ENCODE results near the gene PNPLA5.

The PNPLA5 gene

DNA sequence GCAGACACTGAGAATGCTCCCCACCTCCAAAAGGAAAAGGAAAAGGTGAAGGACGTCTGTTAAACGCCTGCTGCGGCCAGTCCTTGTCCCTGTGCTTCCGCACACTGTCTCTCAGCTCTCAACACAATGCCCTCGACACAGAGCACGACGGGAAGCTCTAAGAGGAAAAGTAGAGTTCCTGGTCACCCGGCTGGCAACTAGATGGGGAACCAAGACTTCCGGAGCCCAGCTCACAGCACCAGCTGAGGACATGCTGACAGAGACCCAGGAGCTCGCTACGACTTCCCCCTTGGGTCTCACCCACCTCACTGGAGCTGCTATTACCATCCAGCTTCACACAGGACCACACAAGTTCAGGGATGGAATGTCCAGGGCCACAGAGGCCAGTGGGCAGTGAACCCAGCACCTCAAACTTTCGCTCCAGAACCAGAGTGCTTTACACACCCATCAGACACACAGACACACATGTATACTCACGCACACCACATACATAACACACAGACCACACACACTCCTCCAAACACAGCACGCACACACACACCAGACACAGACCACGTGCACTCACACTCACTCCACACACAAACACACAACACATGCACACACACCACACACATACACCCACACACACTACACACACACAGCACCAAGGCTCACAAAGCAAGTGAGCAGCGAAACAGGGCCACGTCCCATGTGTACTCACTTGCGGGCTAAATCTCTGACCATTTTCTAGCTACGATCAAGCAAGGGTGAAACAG, 39.1 kb downstream of the PNPLA5 start:
- no peak for DNase-seq

DNA sequence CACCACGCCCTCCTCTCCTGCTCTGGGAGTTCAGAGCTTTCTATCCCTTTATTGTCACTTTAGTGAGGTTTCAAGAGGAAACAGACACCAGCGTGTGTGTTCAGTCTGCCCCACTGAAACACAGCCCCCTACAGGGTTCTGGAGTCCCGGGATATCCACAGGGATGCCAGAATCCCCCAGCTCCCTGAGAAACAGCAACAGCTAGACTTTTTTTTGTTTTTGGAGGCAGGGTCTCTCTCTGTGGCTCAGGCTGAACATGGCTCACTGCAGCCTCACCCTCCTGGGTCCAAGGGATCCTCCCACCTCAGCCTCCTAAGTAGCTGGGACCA, 39.9 kb downstream of the PNPLA5 start:
- DNase-seq, result no peak

DNA sequence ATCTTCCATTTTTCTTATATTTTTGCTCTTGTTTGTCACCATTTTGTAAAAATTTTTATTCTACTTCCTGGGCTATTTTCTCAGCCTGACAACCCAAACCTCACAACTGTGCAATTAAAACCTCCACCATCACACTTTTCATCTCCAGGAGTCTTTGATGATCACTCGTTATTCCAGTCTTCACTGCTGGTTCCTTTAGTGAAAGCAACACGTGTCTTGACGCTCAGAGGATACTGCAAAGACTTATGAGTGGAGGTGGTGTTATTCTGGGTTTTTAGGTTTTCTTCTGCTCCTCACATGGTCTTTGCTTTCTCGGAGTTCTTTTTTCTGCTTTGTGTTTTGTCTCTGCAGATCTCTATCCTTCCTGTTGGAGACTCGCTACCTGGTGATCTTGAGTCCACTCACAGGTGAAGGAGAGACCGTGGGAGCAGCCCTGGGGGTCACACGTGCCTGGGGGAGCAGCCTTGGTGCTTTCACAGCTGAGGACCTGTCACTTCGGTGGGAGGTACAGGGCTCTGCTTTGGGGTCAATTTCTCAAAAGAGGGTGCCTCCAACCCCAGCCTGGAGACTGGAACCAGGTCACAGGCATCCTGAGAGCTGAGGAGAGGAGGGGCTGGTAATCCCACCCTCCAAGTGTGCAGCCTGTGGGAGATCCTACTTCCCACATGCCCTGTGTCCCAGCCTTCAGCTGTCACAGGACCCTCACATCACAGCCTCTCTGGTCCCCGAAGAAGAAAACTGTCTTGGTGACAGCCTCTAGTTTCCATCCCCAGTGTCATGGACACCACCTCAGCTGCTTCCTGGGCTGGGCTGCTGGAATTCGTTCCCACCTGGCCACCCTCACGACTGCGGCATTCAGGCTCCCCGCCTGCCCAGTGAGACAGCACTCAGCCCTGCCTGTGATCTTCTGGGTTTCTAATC, 40.5 kb downstream of the PNPLA5 start:
- no peak for DNase-seq

DNA sequence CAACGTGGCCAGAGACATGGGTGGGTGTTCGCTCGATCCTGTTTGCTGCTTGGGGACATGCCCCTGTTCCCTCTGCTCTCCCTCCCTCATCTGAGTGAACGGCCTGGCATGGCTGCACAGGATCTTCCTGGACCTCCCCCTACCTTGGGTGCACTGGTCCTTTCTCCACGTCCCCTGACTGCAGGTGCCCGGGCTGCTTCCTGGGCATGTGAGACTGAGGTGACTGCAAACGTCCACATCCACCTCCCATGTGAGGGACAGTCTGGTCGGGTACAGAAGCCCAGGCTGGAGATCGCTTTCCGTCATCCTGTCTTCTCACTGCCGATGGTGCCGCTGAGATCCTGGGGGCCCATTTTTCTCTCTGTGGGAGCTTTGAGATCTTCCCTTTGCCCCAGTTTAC, 41.3 kb downstream of the PNPLA5 start:
- no peak for DNase-seq

DNA sequence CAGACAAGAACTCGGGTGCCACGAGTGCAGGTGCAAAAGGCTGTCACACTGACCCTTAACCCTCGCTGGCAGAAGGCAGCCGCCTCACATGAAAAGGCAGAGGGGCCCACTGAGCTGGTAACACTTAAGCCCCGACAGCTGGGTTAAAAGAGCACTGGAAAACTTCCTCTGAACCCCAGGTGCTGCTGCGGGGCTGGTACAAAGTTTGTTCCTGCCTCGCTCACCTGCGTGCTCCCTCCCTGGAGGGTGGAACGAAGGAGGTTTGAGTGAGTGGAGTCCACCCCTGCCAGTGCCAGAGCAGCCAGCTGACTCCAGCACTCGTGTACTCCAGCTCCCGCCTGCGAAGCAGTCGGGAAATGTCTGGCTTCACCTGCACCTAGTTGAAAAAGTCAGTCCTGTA, 42.1 kb downstream of the PNPLA5 start:
- DNase-seq, result no peak

DNA sequence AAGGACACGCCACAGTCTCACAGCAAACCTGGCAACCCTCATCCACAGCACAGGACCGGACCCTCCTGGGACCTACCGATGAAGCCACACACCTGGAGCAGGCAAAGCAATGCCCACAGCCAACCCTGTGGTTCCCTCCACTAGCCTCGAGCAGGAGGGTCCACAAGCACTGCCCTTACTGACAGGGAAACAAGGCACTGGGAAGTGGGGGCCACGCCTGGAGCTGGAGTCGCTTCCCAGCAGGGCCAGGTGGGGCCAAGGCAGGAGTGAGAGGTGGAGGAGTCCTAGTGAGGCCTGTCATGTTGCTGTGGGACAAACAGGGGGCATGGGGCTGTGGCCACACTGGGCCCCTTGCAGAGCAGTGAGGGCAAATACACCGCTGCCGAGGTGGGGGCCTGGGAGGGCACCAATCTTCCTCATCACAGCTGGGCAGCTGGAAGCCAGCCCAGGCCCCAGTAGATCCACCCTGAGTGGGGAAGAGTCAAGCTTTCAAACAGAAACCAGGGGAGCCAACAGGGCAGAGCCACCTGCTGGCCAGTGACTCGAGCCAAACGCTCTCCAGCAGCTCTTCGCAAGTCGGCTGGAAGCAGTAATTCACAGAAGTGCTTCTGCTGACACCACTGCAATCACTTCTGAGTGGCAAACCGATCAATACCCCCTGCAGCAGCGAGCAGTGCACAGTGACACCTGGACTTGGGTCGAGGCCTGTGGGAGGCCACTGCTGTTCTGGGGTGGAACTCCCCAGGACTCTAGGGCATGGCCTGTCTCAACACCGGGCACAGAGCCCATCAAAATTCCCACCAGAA, 43.2 kb downstream of the PNPLA5 start:
- no peak for DNase-seq

DNA sequence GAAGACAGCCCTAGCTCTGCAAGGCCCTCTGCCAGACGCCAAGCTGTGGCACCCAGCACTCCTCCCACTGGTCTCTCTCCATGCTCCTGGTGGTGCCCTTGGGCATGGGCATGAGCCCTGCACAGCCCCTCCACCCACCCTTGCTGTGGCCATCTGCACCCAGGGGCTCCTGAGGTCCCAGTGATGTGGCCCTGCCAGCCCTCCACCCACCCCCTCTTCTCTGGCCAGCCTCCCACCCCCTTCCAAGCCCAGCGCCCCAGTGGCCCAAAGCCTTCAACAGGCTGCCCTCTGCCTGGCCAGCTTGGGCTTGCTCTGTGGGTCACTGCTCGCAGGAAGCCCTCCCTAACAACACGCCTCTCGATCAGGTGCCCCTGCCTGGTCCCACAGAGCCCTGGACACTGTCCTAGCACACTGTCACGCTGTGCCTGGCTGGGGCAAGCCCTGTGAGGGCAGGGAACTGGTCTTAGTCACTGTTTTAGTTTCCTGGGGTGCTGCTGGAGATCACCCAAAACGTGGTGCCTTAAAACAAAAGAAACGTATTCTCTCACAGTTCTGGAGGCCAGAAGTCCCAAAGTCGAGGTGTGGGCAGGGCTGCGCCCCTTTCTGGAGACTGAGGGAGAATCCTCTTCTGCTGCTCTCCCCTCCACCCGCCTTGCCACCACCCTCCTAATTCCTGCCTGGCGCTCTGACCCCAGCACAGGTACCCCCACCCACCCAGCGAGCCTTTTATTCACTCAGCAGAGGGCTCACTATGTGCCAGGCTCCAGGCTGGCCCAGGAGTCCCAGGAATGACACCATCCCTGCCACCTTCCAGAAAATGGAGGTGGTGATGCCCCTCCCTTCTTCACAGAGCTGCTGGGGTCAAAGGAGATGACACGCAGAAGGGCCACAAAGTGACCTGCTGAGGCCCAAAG, 44.2 kb downstream of the PNPLA5 start:
- no peak for DNase-seq

DNA sequence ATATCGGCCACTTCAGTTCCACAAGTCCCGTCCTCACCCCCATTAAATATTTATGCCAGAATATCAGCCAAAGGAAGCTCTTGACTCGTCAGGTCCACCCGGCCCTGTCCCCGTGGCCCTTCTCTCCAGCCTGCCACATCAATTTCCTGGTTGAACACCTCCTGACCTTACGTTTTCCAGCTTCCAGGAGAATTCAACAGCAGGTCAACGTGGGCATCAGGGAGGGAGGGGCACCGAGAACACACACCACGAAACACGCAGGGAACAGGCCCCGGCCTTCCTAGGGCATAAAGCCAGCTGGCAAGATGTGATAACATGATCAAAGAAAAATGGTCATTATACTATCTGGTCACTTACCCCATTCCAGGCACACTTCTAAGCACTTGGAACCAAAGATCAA, 44.8 kb downstream of the PNPLA5 start:
- DNase-seq, result no peak

DNA sequence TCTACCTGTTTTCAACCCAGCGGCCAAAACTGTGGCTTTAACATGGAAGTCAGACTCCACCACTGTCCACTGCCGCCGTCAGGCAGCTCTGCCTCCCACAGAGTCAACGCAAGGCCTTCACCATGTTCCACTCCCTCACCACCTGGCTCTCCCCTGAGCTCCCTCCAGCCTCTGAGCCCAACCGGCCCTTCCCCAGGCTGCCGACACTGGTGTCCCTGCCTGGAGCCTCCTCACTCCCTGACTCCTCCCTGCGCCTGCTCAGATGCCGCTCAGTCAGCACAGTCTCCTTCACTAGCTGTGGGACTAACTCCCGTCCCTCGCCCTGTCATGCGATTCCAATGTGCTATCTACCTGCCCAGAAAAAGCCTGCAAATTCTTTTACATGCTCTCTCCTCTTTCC, 45.8 kb downstream of the PNPLA5 start:
- DNase-seq, result no peak

DNA sequence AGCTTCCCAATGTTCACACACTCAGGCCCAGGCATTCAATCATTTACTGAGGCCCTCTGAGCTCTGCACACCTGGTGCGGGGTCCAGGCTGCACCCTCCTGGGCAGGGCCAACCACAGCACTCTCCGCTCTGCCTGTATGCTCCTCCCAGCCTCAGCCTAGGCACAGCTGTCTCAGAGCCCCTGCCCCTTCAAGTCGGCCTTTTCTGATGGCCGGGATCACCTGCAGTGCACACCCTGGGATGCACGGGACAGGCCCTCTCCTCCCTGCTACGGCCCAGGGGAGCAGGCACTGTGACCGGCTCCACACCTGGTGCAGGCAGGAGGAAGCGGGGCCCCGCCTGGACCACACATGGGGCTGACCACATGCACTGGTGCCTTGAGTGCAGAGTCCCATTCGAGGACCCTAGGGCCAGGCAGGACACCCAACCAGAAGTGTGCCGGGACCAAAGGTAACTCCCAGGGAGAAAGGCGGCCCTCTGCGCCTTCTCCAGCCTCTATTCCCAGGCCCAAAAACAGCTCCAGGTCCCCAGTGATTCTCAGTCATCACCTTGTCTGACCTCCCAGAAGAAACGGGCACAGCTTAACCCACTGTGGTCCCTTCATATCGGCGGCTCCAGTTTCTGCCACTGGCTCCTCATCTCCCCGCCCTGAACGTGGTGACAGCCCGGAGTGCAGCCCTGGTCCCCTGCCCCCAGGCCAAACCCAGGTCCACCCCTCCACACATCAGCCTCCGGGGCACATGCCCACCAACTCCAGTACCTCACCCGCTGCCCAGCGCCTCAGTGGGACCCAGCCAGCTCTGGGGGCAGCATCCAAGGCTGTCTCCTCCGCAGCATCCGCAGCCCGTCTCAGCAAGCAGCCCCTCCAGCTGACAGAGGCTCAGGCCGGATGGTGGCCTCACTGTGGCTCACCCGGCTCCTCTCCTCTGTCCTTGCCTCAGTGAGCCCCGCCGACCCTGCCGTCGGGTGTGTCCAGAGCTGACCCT, 47.0 kb downstream of the PNPLA5 start:
- no peak for DNase-seq

DNA sequence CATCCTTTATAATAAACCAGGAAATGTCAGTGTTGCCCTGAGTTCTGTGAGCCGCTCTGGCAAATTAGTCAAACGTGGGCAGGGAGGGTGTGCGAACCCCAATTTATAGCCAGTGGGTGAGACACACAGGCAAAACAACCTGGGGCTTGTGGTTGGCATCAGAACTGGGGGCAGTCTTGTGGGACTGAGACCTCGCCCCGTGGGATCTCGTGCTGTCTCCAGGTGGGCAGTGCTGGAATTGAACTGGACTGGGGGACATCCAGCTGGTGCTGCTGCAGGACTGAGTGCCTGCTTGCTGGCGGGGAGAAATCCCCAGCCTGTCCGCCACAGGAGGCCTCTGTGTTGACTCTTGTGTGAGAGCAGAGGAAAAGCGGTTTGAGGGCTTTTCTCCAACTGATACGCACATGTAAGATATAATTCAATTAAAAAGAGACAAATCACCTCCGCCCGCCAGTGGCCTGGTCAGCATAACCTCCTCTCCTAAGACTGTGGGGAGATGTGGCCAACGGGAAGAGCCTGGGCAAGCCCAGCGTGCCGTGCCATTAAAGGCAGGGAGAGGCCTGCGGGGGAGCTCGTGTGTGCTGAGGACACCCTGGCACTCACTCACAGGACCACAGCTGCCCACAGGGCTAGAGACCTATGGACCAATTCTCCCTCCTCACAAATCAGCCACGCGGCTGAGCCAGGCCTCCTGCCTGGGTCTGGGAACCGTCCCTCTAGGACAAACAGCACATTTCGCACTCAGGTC, 47.9 kb downstream of the PNPLA5 start:
- DNase-seq, result no peak

DNA sequence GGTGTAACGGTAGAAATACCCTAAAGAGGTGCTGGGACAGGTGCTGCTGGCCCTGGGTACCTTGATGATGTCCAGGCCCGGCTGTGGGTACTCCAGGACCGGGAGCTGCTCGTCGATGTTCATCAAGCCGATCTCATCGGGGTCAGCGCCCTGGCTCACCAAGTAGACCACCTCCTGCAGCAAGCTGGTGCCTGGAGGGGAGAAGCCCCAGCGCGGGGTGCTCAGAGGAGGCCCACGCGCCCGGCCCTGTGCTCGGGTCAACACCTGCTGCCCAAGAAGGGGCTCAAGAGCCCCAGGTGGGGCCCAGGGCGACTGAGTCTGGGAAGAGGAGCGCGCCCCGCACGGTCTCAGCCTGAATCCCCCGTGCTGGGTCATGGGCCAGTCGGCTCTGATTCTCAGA, 50.1 kb downstream of the PNPLA5 start:
- DNase-seq, result no peak

DNA sequence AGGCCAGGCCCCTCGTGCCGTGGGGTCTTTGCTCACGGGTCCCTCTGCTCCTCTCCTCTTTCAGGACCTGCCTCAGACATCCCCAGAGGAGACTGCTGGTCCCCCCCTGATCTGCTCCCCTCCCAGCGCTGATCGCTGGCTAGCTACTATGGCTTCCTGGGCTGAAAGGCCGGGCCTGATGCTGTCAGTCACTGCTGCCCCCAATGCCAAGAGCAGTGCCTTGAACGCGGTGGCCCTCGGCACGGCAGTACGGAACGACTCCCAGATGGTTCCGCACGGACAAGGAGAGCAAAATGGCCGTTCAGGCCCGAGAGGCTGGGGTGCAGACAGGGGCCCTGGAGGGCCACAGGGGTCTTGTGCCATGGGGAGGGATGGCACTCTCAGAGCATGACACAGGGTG, 51.0 kb downstream of the PNPLA5 start:
- no peak for DNase-seq

DNA sequence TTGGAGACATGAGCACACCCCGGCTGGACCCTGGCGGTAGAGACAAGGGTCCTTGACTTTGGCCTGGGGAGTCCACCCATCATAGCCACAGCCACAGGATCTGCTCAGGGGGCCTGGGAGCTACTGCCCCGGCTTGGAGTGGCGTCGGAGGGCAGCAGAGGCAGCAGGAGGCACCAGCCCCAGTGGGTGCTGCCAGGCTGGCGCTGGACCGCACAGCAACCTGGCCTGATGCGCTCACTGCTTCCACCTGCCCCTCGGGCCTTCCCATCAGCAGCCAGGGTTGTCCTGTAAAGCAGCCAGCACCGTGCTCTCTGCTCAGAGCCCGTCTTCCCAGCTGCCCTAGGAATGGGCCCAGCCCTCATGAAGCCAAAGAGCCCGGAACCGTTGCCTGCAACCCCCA, 51.4 kb downstream of the PNPLA5 start:
- no peak for DNase-seq

DNA sequence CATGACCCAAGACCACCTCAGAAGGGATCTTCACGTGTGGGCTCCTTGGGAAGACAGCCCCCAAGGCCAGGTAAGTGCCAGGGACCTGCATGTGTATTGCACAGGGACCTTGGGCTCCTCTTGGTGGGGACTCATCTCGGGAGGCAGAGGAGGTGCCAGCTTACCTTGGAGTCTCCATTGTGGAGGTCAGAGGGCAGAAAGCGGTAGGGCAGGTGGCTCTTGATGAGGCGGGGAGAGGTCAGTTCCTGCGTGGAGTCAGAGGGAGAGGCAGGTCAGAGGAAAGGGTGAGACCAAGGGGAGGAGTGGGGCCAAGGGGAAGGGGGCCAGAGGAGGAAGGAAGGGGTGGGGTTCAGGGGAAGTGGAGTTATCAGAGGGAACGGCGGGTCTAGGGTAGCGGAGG, 52.0 kb downstream of the PNPLA5 start:
- no peak for DNase-seq

DNA sequence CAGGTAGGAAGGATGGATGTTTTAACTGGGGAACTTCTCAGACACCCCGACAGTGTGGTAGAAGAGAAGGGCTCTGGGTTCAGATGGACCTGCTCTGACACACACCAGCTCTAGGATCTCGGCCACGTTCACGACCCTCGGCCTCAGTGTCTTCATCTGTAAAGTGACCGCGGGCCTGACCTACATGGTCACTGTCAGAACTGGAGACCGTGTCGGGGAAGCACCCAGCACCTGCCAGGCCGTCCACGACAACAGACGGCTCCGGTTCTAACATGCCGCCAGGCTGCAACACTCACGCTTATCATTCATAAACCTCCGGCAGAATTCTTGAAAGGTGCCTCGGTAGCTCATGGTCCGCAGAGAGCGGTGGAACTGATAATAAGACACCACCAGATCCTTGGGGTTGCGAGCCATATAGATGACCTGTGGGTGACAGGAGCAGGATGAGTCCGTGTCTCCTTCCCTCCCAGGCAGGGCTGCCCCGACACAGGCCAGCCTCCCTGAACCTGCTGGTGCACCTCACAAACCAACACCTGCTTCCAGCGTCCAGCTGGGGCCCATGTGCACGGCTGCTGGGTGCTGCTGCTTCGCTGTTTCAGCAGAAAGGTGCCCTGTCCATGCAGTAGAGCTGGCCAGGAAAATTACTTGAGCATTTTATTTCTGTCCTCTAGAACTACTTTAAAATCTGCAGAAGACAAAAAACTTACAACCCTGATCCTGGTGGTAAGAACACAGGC, 53.1 kb downstream of the PNPLA5 start:
- no peak for DNase-seq

DNA sequence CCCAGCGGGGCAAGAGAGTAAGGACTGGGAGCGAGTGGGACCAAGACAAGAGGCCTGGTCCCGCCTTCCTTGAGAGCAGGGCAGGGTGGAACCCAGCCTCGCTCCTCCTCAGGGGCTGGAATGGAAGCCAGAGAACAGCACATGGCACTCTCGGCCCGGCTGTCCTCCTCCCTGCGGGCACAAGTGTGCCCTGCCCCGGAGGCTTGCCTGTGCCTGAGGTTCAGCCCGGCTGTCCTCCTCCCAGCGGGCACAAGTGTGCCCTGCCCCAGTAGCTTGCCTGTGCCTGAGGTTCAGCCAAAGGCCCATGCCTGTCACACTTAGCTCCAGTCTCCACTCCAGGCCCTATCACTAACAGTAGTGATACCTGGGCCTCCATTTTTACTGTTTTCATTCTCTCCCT, 53.7 kb downstream of the PNPLA5 start:
- DNase-seq, result no peak

DNA sequence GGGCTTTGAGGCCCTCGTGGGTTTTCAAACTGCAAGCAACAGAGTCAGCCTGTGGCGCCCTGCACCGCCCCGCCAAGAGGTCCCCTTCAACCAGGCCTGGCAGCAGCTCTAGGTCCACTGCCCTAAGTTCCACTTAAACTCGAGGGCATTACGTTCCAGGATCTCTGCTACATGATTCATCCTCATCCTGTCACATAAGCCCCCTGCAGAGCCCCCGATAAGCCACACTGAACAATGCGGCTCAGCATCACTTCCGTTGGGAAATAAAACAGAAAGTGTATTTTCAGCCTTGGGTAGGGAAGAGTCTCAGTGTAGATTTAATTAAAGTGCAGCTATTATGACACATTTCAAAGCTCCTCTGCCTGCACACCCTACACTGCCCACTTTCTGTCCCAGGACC, 54.1 kb downstream of the PNPLA5 start:
- DNase-seq, result no peak

DNA sequence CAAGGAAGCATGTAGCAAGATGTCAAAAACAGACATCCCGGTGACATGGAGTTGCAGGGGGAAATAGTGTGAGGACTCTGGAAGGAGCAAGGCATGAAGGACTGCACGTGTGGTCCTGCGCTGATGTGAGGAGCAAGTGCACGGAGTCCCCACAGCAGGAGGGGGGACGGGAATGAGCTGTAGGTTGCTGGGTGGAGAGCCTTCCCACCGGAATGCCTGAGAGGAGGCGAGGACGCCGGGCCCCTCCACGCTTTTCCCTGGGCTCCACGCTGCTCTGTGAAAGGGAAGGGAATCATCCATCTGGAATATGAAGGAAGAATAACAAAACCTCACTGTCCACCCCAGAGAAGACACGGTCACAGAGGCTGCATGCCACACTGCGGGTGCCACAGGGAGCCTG, 56.1 kb downstream of the PNPLA5 start:
- no peak for DNase-seq

DNA sequence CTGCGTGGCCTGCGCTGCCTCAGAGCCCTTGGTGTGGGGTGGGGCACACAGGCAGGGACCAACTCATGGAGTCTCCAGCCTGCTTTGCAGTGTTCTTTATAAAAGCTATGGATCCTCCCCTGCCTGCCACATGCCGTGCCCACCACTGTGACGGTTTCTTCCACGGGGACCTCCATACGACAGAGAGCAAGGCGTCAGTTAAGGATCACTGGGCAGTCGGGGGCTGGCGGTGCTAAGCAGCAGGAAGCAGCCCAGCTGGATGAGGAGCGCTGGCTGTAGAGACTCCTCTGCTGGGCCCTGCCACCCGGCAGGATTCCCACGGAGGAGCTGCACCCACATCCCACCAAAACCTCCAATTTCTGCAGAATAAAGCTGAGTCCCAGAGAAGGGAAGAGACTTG, 56.6 kb downstream of the PNPLA5 start:
- DNase-seq, result no peak

Measured in NCI-H774 (cell line).